Measurements from ENCODE around the gene MSMO1.
A peak's percentile ranks its signal among the peaks of the same experiment; 100 is the strongest.
"Not testable (repeated sequence)": the region's sequence is repeated elsewhere in the genome, so short reads cannot be mapped to it uniquely, and the experiment has no call there.

The MSMO1 gene

DNA sequence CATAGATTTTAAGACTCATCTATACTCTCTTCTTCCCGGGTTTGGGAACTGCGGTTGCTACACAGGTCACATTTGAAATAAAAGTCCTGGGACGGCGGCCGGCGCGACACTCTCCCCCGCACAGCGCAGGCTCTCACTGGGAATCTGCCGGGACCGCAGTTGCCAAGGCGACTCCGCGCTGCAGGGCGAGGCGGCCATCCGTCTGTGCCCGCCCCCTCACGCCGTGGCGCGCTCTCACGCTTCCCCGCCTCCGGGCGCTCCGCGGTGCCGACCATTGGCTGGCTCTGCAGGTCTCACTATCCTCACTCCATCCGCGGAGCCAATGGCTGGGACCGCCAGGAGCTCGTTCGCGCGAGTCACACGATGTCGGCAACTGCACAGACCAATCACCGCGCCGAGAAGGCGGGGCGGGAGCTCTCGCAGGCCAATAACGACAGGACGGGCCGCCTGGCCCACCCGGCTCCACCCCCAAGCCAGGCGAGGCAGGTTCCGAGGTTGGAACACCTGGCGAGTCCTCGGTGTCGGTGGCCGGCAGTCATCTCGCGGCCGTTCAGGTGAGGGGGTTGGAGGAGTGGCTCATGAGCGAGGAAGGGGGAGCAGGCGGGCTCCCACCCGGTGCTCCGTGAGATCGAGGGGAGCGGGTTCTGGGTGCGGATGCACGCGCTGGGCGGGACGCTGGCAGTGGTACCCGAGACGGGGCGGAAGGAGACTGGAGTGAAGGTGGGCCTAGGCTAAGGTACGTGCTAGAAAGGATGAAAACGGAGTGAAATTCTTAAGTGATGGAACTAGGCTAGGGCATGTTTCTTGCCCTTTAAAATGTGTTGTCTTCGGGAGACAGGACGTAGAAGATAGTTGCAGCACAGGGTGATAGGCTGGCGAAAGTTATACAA, at the start of gene MSMO1:
MSMO1 (plus strand) TSS at position 459 of the 890 bp plus-strand sequence. CDS start 5,702 bp downstream, outside the sequence.
- DNase-seq (ENCODE audit: low read depth in 3 of 3): peak; percentile 90 to 98 (median 96)

DNA sequence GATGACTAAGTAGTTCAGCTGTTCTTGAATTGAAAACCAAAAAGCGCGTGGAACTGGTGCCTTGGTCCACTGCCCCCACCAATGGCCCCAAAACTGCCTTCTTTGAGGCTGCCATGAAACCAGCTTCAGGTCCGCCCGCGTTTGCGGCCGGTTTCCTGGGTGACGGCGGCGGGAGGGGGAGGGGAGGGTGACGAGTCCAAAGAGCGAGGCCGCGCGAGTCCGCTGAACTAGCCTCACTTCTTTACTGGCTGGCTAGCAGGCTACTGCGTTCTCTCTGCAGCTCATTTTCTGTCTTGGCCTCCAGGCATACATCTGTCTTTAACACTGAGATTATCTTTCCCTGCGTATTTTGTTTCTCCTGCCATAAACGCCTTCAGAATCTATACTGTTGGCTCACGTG, 47.9 kb upstream of the MSMO1 start:
- DNase-seq (ENCODE audit: low read depth in 3 of 3): not testable (repeated sequence)

DNA sequence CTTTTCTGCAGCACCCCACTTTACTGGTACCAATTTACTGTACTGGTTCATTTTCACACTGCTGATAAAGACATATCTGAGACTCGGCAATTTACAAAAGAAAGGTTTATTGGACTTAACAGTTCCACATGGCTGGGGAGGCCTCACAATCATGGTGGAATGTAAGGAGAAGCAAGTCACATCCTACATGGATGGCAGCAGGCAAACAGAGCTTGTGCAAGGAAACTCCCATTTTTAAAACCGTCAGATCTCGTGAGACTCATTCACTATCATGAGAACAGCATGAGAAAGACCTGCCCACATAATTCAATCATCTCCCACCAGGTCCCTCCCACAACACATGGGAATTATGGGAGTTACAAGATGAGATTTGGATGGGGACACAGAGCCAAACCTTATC, 42.8 kb upstream of the MSMO1 start:
- DNase-seq (ENCODE audit: low read depth in 3 of 3): not testable (repeated sequence)

DNA sequence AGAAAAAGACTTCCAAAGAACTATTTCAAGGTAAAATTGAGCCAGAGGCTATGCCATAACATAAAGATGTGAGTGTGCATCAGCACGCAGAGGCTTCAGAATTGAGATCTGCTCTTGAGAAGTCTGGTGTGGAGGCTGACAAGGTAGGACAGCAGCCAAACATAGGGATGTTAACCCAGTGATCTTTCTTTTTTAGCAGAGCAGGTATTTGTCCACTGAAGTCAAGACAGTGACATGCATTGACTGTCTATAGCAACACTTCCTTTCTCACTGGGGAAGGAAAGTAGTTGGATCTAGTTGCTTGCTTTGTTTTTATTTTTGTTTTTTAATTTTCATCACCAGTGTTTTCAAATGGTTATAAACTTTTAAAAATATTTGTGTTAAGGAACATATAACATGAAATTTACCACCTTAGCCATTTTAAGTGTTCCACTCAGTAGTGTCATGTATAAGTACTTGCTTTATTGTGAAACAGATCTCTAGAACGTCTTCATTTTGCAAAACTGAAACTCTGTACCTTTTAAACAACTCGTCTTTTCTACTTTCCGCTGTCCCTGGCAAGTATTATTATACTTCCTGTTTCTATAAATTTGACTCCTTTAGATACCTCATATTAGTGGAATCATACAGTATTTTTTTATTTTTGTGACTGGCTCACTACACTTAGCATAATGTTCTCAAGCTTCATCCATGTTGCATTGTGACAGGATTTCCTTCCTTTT, 40.7 kb upstream of the MSMO1 start:
- not testable (repeated sequence) for DNase-seq (ENCODE audit: low read depth in 3 of 3)

DNA sequence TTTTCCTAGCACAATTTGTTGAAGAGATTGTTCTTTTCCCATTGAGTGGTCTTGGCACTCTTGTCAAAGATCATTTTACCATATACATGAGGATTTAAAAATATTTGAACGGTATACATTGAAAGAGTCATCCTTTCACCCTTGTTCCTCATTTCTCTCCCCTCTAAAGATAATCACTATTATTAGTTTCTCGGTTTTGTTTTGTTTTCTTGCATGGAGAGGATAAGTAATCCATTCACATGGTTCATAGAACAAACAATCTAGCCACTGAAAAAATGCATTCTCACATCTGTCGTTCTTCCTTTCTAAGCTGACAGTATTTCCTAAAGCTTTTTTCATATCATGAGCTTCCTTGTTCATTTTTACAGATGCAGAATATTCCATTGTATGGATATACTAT, 39.2 kb upstream of the MSMO1 start:
- DNase-seq (ENCODE audit: low read depth in 3 of 3): no peak

DNA sequence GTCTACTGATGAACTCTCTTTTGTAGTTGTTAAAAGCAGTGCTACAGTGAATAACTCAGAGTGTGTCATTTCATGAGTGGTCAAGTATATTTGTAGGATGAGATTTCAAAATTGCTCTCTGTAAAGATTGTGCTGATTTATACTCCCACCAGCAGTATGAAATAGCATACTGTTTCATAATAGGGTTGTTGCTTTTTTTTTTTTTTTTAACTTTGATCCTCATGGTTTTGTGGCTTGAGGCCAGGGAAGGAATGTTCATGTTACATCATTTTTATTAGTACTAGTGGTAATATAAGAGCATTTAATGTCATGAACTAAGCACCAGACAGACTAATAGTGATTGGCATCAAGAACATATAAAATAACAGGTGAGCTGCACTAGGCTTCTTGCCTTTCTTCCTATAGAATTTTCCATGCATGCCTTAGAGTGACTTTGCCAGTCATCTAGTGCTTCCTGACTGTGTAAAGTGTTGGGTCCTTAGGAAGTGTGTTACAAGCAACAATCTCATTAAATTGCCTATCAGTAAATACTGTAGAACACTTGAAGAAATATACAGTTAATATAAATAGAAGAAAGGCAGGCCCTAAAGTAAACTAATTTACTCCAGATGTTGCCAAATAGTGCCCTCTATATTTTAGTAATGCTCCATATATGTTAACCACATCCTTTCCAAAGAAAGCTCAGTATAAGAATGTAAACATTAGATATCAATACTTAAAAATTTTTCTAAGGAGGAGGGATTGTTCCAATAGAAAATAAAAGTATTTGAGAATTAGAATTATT, 38.6 kb upstream of the MSMO1 start:
- DNase-seq (ENCODE audit: low read depth in 3 of 3): no peak

DNA sequence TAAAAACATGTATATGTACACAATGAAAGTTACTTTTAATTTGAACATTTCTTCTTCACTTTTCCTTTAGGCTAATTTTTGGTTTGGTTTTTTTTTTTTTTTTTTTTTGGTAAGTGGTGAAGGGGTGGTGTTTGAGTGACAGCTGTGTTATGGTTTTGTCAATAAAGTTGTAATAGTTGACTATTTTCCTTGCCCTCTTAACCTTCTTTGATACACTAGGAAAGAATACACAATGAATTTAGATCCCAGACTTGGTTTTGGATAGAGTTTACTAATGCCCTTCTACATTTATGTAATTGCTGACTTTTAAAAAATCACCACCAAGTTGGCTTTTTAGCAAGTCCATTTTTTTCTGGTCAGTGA, 38.1 kb upstream of the MSMO1 start:
- DNase-seq (ENCODE audit: low read depth in 3 of 3): no peak

DNA sequence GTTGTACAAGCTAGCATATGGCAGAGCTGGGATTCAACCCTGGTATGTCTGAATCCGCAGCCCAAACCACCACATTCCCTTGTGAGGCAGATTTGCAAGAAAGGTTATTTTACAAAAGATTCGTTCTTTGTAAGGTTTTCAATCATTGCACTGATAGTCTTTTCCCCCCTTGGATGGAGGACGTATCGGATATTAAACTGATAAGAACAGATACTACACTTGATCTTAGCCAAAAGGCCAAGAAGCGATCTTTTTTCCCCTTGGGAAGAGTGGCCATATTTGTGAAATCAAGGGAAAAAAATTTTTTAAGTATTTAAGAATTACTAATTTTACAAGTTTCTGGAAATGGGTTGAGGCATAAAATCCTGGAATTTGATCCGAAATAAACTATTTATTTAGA, 34.4 kb upstream of the MSMO1 start:
- no peak for DNase-seq (ENCODE audit: low read depth in 3 of 3)

DNA sequence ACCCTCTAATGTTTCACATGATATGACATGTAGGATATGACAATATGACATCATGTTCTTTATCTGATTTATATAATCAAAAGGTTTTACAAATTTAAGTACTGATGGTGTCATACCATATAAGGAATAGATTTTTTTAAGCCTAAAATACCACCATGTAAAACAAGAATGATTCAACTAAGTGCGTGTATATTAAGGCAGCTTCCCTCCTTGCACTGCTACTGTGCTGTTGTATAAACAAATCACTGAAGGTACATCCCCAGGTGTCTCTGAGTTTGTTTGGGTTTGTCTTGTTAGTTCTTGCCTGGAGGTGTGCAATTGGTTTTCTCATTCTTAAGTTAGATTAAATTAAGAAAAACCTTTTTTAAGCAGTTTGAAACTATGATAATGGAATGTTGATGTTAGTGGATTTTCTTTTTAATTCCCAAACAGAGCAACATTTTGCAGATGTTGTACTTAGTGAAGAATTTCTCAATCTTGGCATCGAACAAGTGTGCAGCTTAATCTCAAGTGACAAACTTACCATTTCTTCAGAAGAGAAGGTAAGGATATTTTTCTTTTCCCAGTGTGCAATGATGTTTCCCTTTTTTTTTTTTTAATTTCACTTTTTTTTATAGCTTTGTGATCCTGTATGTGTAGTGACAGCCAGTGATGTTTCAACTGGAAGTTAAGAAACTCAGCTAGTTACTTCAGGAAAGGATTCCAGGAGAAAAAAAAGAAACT, 33.4 kb upstream of the MSMO1 start:
- DNase-seq (ENCODE audit: low read depth in 3 of 3): no peak

DNA sequence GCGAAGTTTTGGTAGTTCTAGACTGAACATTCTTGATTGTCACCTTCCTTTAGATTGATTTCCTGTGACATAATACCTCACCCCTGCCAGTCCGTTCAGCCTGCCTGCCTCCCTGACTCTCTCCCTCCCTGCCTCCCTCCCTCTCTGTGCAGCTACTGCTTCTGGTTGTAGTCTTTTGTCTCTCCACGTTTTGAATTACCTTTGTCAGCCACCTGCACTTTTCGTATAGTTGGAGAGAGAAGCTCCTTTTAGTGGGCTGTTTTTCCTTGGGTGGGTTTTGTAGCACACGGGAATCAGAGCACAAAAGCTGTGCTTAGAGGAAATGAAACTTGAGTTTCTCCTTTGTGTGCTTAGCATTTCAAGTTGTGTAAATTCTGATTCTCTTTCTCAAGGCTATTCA, 32.6 kb upstream of the MSMO1 start:
- no peak for DNase-seq (ENCODE audit: low read depth in 3 of 3)

DNA sequence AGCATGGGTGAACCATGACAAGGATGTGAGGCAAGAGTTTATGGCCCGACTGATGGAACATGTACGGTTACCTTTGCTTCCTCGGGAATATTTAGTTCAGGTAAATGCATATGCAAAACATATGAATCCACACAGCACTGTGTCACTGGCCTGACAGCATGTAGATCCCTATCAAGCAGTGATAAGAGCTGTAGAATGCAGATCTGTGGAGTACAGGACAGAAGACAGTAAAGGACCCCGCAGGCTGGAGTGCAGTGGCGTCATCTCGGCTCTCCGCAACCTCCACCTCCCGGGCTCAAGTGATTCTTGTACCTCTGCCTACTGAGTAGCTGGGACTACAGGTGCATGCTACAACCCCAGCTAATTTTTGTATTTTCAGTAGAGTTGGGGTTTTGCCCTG, 29.8 kb upstream of the MSMO1 start:
- no peak for DNase-seq (ENCODE audit: low read depth in 3 of 3)

DNA sequence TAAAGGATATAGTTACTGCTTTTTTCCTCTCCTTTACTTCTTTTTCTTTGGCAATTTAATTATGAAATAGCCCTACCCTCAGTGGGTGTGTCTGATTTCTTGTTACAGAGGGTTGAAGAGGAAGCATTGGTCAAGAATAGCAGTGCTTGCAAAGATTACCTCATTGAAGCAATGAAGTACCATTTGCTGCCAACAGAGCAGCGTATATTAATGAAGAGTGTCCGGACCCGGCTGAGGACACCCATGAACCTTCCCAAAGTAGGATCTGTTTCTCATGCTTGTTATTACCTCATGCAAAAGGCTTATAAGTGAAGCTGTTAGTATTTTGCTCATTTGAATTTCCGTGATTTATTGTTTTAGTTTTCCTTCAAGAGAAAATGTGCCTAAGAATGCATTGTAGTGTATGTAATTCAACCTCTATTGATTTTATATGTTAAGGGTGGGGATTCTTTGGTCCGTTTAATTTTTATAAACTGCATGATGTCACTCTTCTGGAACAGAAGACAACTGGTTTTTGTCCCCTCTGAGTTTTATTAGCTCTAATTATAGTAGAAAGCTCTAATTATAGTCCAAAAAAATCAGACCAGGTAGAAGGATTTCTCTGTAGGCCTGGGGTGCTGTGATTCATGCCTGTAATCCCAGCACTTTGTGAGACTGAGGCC, 27.9 kb upstream of the MSMO1 start:
- DNase-seq (ENCODE audit: low read depth in 3 of 3): no peak

DNA sequence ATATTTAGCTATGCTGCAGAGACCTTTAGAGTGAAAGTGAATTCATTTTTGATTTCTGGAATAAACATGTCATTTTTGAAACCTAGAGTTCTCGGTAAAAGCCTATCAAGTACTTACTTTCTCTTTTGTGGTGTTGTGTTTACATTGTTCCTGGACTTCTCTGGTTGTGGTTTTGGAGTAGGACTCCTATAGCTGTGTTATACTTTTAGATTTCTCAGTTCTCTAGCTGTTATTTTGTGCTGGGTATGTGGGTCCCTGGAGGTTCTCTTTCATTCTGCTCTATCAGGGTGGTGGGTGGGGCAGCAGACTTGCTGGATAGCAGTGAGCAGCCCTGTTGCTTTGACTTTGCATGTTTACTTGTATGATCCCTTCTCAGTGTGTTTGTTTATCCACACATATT, 25.6 kb upstream of the MSMO1 start:
- DNase-seq (ENCODE audit: low read depth in 3 of 3): no peak

DNA sequence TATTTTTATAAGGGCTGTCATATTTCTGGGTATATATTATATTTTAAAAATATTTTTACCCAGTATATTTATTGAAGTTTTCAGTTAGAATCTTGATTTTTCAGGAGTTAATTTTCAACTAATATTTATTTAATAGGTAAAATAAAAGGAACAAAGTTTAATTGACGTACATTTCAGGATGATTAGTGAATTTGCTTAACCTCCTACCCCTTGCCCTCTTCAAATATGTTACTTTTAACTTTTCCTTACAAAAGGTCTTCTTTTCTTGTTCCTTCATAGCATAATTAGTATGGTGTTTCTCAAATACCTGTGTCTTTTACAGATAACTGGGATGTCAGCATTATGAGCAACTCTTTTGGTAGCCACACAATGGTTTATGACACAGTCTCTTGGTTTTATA, 24.8 kb upstream of the MSMO1 start:
- DNase-seq (ENCODE audit: low read depth in 3 of 3): no peak

DNA sequence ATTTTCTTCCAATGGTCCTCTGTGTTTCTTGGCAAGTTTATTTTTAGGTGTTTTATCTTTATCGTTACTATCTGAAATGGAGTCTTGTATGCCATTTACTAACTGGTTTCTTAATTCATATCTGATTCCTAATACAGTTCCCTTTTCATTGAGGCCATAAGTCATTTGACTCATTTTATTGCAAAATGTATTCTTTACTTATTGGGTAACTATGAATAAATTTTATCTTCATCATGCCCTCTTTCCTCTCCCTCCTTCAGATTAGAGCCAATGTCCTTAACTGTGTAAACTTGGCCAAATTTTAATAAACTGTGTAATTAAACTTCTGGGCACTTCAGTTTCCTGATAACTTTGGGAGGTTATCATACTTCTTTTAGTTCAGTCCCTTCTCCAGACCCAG, 19.3 kb upstream of the MSMO1 start:
- no peak for DNase-seq (ENCODE audit: low read depth in 3 of 3)

DNA sequence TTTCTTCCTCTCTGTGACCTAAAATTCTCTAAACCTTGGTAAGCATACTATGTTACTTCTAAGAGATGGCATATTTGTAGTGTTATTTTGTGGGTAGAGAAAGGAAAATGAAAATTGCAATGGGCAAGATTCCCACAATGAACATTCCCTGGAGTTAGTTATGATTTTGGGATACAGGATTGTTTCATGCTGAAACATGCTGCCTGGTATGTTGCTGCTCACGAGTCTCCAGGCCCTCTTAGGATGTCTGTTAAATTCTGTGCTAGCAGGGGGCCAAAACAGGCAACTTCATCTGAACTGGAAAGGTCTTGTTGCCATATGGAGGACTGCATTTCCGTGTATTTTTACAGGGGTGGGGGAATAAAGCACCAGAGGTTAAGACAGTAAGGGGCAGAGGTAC, 18.9 kb upstream of the MSMO1 start:
- no peak for DNase-seq (ENCODE audit: low read depth in 3 of 3)

DNA sequence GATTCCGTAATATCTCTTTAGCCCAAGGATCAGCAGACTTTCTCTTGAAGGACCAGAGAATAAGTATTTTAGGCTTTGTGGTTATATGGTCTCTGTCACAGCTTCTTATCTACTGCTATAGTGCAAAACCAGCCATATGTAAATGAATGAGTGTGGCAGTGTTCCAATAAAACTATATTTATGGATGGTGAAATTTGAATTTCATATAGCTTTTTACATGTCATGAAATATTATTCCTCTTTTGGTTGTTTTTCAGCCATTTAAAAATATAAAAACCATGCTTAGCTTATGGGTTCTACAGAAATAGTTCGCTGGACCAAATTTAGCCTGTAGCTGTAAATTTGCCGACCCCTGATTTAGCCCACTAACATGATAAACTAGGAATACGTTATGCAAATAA, 18.0 kb upstream of the MSMO1 start:
- DNase-seq (ENCODE audit: low read depth in 3 of 3): no peak

DNA sequence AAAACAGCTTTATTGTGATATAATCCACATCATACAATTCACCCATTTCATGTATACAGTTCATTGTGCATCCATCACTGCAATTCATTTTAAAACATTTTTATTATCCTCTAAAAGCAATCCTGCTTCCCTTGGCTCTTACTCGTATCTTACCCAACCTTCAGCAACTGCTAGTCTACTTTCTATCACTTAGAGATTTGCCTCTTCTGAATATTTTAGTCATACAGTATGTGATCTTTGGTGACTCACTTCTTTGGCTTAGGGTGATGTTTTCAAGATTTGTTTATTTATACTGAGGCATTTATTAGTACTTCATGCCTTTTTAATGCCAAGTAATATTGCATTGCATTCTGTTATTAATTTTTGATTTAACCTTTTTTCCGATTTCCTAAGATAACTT, 15.0 kb upstream of the MSMO1 start:
- no peak for DNase-seq (ENCODE audit: low read depth in 3 of 3)

DNA sequence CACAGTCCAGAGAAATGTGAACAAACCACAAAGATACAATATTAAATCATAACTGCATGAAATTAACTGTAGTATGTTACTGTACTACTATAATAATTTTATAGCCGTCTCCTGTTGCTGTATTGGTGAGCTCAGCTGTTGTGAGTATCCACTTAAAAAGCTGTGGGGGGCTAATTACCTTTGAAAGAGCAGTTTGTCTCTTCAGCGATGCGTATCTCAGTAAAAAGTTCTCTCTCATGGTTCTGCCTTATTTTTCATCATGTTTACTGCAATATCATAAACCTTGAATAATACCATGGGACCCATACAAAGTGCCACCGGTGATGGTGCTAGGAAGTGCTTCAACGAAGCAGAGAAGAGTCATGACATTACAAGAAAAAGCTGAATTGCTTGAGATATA, 8.4 kb upstream of the MSMO1 start:
- no peak for DNase-seq (ENCODE audit: low read depth in 3 of 3)

DNA sequence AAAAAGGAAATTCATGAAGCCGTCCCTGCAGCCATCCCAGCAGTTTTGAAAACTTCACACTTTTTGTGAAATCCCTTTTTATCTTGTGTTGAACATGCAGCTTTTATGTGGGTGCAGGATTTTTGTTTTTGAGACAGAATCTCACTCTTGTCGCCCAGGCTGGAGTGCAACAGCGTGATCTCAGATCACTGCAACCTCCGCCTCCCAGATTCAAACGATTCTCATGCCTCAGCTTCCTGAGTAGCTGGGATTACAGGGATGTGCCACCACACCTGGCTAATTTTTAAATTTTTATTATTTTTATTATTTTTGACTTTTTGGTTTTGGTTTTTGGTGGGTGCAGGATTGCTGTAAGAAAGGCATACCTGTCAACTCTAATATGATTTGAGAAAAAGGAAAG, 8.0 kb upstream of the MSMO1 start:
- no peak for DNase-seq (ENCODE audit: low read depth in 3 of 3)

DNA sequence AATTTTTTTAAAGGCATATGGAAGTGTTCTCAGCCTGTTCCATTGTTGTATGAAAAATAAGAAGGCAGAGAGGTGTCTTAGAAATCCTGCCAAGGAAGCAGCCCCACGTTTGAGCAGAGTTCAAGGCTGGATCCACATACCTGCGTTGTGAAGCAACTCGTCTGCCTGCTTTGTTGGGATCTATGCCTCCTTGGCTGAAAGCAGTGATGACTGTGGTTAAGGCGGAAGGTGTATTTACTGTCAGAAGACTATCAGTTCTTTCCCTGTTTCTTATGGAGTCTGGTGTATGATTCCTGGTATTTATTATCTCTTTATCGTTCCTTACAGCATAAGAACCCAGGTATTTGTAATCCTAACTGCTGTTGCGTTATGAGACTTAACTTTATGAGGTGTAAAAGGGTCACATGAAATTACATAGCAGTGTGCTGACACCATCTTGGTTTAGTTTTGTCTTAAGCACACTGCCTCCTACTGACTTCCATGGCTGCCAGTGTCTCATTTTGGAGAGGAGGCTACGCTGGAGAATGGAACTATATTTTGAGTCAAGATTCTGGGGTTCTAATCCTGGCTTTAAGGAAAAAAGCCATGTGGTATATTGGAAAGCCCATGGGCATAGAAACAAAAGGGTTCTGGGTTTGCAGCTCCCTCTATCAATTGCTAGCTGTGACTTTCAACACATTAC, 3.1 kb upstream of the MSMO1 start:
- no peak for DNase-seq (ENCODE audit: low read depth in 3 of 3)

All from stimulated activated CD4-positive, alpha-beta T cell treated with anti-CD3 and anti-CD28 coated beads, TNF-alpha, amount 100 ng/mL, for 4 hours (primary cell).